Epithelial cell of proximal tubule (primary cell): ENCODE data around the gene CPT1B. TPM values are rescaled to one million over a fixed set of nuclear protein-coding genes. Genes with fewer than 3 reads are reported as not detected.
A peak's percentile ranks its signal among the peaks of the same experiment; 100 is the strongest.

ENCODE experiments used
- DNase-seq: peaks from one replicate; pipeline ENCODE4 v3.0.0-alpha.2; 2011; ENCODE audit warnings: low read depth
- H3K4me3 ChIP-seq: 2 replicates; pipeline ENCODE4 v1.5.1; 2011; ENCODE audit warnings: low read depth, mild to moderate bottlenecking, low read length
- CTCF ChIP-seq: conservative IDR thresholded peaks from 2 replicates; pipeline ENCODE4 v1.5.1; 2012; ENCODE audit warnings: low read depth, mild to moderate bottlenecking, low read length
- total RNA-seq: library from RNA; depleted of rRNA; stranded (reverse); fragments of >200 nt; gene quantifications from 2 replicates; pipeline ENCODE4 v1.2.3, GENCODE V29; 2015

CPT1B gene
- total RNA-seq = 1.2 and 4.0 TPM in 2 replicates

GRCh38 chr22:50577987-50578775, at the start of gene CPT1B:
CPT1B (minus strand) TSS chr22:50578427; CDS start chr22:50577915, 512 bp downstream.
- no peak for DNase-seq
- TF ChIP-seq CTCF = no peak
- H3K4me3 ChIP-seq = no peak within 1 kb of the TSS

GRCh38 chr22:50626850-50627641, 48.8 kb upstream of the CPT1B start:
- TF ChIP-seq CTCF = no peak
- peak overlapping the region; percentile 95 for H3K4me3 ChIP-seq
- no peak for DNase-seq

- H3K4me3 ChIP-seq = no peak overlapping the region
Measured at GRCh38 chr22:50626314-50626849, 48.2 kb upstream of the CPT1B start.

GRCh38 chr22:50625568-50626313, 47.5 kb upstream of the CPT1B start:
- no peak overlapping the region for H3K4me3 ChIP-seq
- no peak for DNase-seq
- peak; percentile 15 for TF ChIP-seq CTCF

More at GRCh38 chr22:50626314-50626849, 48.2 kb upstream of the CPT1B start:
- TF ChIP-seq CTCF = no peak
- no peak for DNase-seq

GRCh38 chr22:50625131-50625567, 46.9 kb upstream of the CPT1B start:
- TF ChIP-seq CTCF = no peak
- no peak for DNase-seq
- no peak overlapping the region for H3K4me3 ChIP-seq

GRCh38 chr22:50624347-50625130, 46.3 kb upstream of the CPT1B start:
- TF ChIP-seq CTCF = no peak
- DNase-seq = no peak
- no peak overlapping the region for H3K4me3 ChIP-seq
